ENCODE results near the gene SUSD4. TPM values are rescaled to one million over a fixed set of nuclear protein-coding genes. Genes with fewer than 3 reads are reported as not detected.

SUSD4 gene
- total RNA-seq, 1 donor from 2014 or later = 0.79 TPM

DNA sequence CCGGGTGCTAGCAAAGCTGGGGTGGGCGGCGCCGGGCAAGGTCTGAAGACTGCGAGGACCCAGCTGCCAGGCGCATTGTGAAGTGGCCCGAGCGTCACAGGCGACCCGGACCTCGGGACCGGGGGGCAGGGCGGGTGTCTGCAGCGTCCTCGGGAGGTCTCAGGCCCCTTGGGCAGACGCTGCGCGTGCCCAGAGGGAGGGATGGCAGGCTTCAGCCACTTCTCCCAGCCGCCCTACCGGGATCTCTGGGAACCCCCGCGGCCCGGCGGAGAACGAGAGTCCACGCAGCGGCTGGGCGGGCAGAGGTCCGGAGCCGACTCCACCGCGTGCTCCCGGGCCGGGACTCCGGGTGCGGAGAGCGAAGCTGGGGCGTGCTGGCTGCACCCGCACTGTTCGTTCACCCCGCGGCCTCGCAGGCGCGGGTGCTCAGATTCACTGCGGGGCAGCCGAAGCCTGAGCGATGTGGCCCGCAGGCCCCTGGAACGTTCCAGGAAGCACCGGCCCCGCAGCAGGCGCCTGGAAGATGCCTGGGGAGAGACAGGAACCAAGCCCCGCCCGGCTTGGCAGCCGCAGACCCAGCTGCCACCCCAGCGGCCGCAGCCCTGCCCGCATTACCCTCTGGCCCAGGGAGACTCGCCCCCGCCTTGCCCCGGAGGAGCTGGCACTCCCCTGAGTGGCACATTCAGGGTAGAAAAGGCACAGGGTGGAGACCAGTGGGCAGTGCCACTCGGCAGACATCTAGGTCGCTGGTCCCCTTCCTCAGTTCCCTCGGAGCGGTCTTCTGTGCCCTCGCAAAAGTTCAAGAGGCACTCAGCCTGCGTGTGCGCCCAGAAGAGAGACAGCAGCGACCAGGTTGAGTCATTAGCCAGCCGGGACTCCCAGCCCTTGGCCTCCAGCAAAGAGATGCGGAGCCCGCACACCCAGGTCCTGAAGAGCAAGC lies 29.6 kb upstream of the SUSD4 start, which contains the start of gene CCDC185:
TSS of gene CCDC185 (plus strand) at position 141 of the 940 bp plus-strand sequence. CDS start at position 202, 61 bp downstream.
- DNase-seq (ENCODE audit: low read depth) (no peak), FAIRE-seq (no peak)
- Histone ChIP-seq H3K36me3 (ENCODE audit: control insufficient read depth, insufficient read depth, low read length) (no peaks in the 10 kb centered on the region), H3K27me3 (ENCODE audit: control insufficient read depth, insufficient read depth, low read length) (peaks cover 3% of the 10 kb centered on the region), H3K4me3 (ENCODE audit: low read depth, low read length) (peak within 1 kb of the TSS; percentile 41)
- TF ChIP-seq CTCF (IDR thresholded peaks at IDR 0.05; ENCODE audit: insufficient read depth, low read length, severe bottlenecking) = no peak

GRCh38 chr1:223390618-223391017 lies 26.6 kb upstream of the SUSD4 start:
- no peak for TF ChIP-seq CTCF (IDR thresholded peaks at IDR 0.05; ENCODE audit: insufficient read depth, low read length, severe bottlenecking)
- Histone ChIP-seq H3K27me3 (ENCODE audit: control insufficient read depth, insufficient read depth, low read length) (peaks cover 3% of the 10 kb centered on the region), H3K4me3 (ENCODE audit: low read depth, low read length) (no peak overlapping the region), H3K36me3 (ENCODE audit: control insufficient read depth, insufficient read depth, low read length) (no peaks in the 10 kb centered on the region)
- peak; percentile 39 for DNase-seq (ENCODE audit: low read depth)
- peak; percentile 87 for FAIRE-seq

GRCh38 chr1:223386013-223386412 lies 22.0 kb upstream of the SUSD4 start:
- Histone ChIP-seq H3K27me3 (ENCODE audit: control insufficient read depth, insufficient read depth, low read length) (no peaks in the 10 kb centered on the region), H3K4me3 (ENCODE audit: low read depth, low read length) (no peak overlapping the region), H3K36me3 (ENCODE audit: control insufficient read depth, insufficient read depth, low read length) (no peaks in the 10 kb centered on the region)
- TF ChIP-seq CTCF (IDR thresholded peaks at IDR 0.05; ENCODE audit: insufficient read depth, low read length, severe bottlenecking) = no peak
- no peak for DNase-seq (ENCODE audit: low read depth)
- no peak for FAIRE-seq

- Histone ChIP-seq H3K36me3 (ENCODE audit: control insufficient read depth, insufficient read depth, low read length) (no peaks in the 10 kb centered on the region), H3K4me3 (ENCODE audit: low read depth, low read length) (no peak overlapping the region), H3K27me3 (ENCODE audit: control insufficient read depth, insufficient read depth, low read length) (peaks cover 3% of the 10 kb centered on the region)
- FAIRE-seq (no peak), DNase-seq (ENCODE audit: low read depth) (no peak)
- no peak for TF ChIP-seq CTCF (IDR thresholded peaks at IDR 0.05; ENCODE audit: insufficient read depth, low read length, severe bottlenecking)
These were observed 14.8 kb upstream of the SUSD4 start for GRCh38 chr1:223378754-223379153.

- no peak for DNase-seq (ENCODE audit: low read depth)
- Histone ChIP-seq H3K4me3 (ENCODE audit: low read depth, low read length) (no peak overlapping the region), H3K36me3 (ENCODE audit: control insufficient read depth, insufficient read depth, low read length) (no peaks in the 10 kb centered on the region), H3K27me3 (ENCODE audit: control insufficient read depth, insufficient read depth, low read length) (peaks cover 3% of the 10 kb centered on the region)
- no peak for TF ChIP-seq CTCF (IDR thresholded peaks at IDR 0.05; ENCODE audit: insufficient read depth, low read length, severe bottlenecking)
- FAIRE-seq = no peak
These were observed 10.2 kb upstream of the SUSD4 start for GRCh38 chr1:223374064-223374610.
